Measurements from ENCODE around the gene CCDC182. TPM values are rescaled to one million over a fixed set of nuclear protein-coding genes. Genes with fewer than 3 reads are reported as not detected.

CCDC182 gene
- total RNA-seq, 4 donors from 2014 or later, result not detected

GRCh38 chr17:57720386-57721035 lies 24.6 kb downstream of the CCDC182 start:
- H3K9me3 ChIP-seq, result no peaks in the 10 kb centered on the region
- no peaks in the 10 kb centered on the region for H3K36me3 ChIP-seq
- no peak for DNase-seq
- no peaks in the 10 kb centered on the region for H3K4me1 ChIP-seq
- no peak overlapping the region for H3K4me3 ChIP-seq (replicated peaks in 1 of 3)
- TF ChIP-seq CTCF (IDR thresholded peaks at IDR 0.05) (no peak), POLR2A (IDR thresholded peaks at IDR 0.05) (no peak)
- WGBS, 2 donors, result 95 to 97% methylated on average over 2 of the region's 2 CpGs
- no peaks in the 10 kb centered on the region for H3K27me3 ChIP-seq
- intact Hi-C loops (cut with DNase I), result no loop called here
- no peak overlapping the region for H3K27ac ChIP-seq

GRCh38 chr17:57718878-57719277 lies 26.2 kb downstream of the CCDC182 start:
- intact Hi-C loops (cut with DNase I), result no loop called here

GRCh38 chr17:57715981-57716380 lies 29.1 kb downstream of the CCDC182 start:
- Histone ChIP-seq H3K4me3 (replicated peaks in 1 of 3) (no peak overlapping the region), H3K36me3 (no peaks in the 10 kb centered on the region), H3K27ac (no peak overlapping the region), H3K4me1 (no peaks in the 10 kb centered on the region), H3K9me3 (no peaks in the 10 kb centered on the region), H3K27me3 (no peaks in the 10 kb centered on the region)
- DNase-seq, result no peak
- TF ChIP-seq CTCF (IDR thresholded peaks at IDR 0.05), result no peak
- TF ChIP-seq POLR2A (IDR thresholded peaks at IDR 0.05), result no peak
- WGBS, 2 donors, result 95 to 100% methylated on average over 1 of the region's 1 CpG
- intact Hi-C loops (cut with DNase I), result no loop called here

More at GRCh38 chr17:57718878-57719277, 26.2 kb downstream of the CCDC182 start:
- H3K36me3 ChIP-seq, result no peaks in the 10 kb centered on the region
- H3K4me1 ChIP-seq, result no peaks in the 10 kb centered on the region
- no peaks in the 10 kb centered on the region for H3K27me3 ChIP-seq
- no peaks in the 10 kb centered on the region for H3K9me3 ChIP-seq
- WGBS, 2 donors, result 75 to 83% methylated on average over 8 of the region's 8 CpGs
- no peak overlapping the region for H3K4me3 ChIP-seq (replicated peaks in 1 of 3)
- TF ChIP-seq POLR2A (IDR thresholded peaks at IDR 0.05), result no peak
- TF ChIP-seq CTCF (IDR thresholded peaks at IDR 0.05), result no peak
- no peak for DNase-seq
- H3K27ac ChIP-seq, result no peak overlapping the region

GRCh38 chr17:57714665-57715180 lies 30.4 kb downstream of the CCDC182 start:
- WGBS, 2 donors, result 44 to 63% methylated on average over 7 of the region's 7 CpGs
- Histone ChIP-seq H3K27me3 (no peaks in the 10 kb centered on the region), H3K27ac (no peak overlapping the region), H3K36me3 (no peaks in the 10 kb centered on the region), H3K4me1 (no peaks in the 10 kb centered on the region), H3K9me3 (no peaks in the 10 kb centered on the region), H3K4me3 (replicated peaks in 1 of 3) (no peak overlapping the region)
- no peak for TF ChIP-seq CTCF (IDR thresholded peaks at IDR 0.05)
- TF ChIP-seq POLR2A (IDR thresholded peaks at IDR 0.05), result no peak
- intact Hi-C loops (cut with DNase I), result no loop called here
- DNase-seq, result peak in 1 of 2 donors; percentile 14

GRCh38 chr17:57713140-57713539 lies 32.0 kb downstream of the CCDC182 start:
- no peaks in the 10 kb centered on the region for H3K4me1 ChIP-seq
- no peak overlapping the region for H3K4me3 ChIP-seq (replicated peaks in 1 of 3)
- no peaks in the 10 kb centered on the region for H3K9me3 ChIP-seq
- no peaks in the 10 kb centered on the region for H3K36me3 ChIP-seq
- WGBS, 2 donors, result 89 to 90% methylated on average over 7 of the region's 7 CpGs
- no peak for TF ChIP-seq CTCF (IDR thresholded peaks at IDR 0.05)
- TF ChIP-seq POLR2A (IDR thresholded peaks at IDR 0.05), result no peak
- no peak overlapping the region for H3K27ac ChIP-seq
- no peaks in the 10 kb centered on the region for H3K27me3 ChIP-seq
- DNase-seq, result no peak
- intact Hi-C loops (cut with DNase I), result no loop called here
